ENCODE results near the gene SMAD5.

SMAD5 gene

DNA sequence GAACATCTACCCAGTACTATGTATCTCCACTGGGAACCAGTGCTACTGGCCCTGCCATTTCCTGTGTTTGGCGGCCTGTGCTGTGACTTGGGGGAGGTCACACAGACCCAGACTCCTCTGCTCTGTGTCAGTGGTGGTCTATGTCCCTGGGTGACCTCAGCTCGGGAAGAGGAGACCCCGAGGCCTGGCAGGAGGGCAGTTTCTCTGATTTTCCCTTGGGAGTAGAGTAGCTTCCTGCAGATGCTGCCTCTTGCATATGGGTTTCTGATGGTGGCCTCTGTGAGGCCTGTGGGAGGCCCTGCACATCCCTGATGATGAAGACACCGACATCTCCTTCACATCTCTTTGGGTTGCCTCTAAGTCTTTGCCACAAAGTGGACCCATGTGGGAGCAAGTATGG lies 73.3 kb downstream of the SMAD5 start:
- Histone ChIP-seq H3K27me3 (peaks cover 0 to 4% of the 10 kb centered on the region in 2 donors), H3K4me3 (no peak overlapping the region), H3K36me3 (no peaks in the 10 kb centered on the region), H3K4me1 (no peaks in the 10 kb centered on the region), H3K27ac (no peak overlapping the region), H3K9me3 (no peaks in the 10 kb centered on the region)
- intact Hi-C loops (cut with DNase I; ENCODE audit: low total_unique reads): no loop called here
- no peak for TF ChIP-seq CTCF (IDR thresholded peaks at IDR 0.05)
- DNase-seq: no peak

GRCh38 chr5:136206361-136206760 lies 73.7 kb downstream of the SMAD5 start:
- no peaks in the 10 kb centered on the region for H3K4me1 ChIP-seq
- no peak for DNase-seq
- H3K36me3 ChIP-seq: no peaks in the 10 kb centered on the region
- no peak for TF ChIP-seq CTCF (IDR thresholded peaks at IDR 0.05)
- H3K4me3 ChIP-seq: no peak overlapping the region
- no peak overlapping the region for H3K27ac ChIP-seq
- intact Hi-C loops (cut with DNase I; ENCODE audit: low total_unique reads): no loop called here
- no peaks in the 10 kb centered on the region for H3K9me3 ChIP-seq
- peaks cover 0 to 4% of the 10 kb centered on the region in 2 donors for H3K27me3 ChIP-seq

DNA sequence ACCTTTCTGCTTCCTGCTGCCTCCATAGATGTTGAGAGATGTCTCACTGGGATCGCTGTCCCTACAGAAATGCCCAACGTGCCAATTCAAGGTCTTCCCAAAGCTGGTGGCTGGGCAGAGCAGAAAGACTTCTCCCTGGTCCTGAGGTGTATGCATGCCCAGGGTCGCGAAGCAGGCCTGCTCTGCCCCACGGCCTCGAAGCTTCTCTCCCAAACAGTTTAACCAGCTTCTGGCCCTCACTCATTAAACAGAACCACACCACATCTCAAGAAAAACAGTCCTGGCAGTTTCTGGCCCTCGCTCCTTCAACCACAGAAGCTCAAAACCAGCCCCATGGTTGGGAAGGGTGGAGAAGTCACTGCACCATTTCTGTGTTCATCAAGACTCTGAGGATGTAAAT lies 75.0 kb downstream of the SMAD5 start:
- no peak for DNase-seq
- Histone ChIP-seq H3K27ac (no peak overlapping the region), H3K4me1 (no peaks in the 10 kb centered on the region), H3K4me3 (no peak overlapping the region), H3K27me3 (peaks cover 0 to 10% of the 10 kb centered on the region in 2 donors), H3K9me3 (no peaks in the 10 kb centered on the region), H3K36me3 (no peaks in the 10 kb centered on the region)
- no peak for TF ChIP-seq CTCF (IDR thresholded peaks at IDR 0.05)
- intact Hi-C loops (cut with DNase I; ENCODE audit: low total_unique reads): no loop called here

GRCh38 chr5:136208916-136209315 lies 76.3 kb downstream of the SMAD5 start:
- Histone ChIP-seq H3K9me3 (no peaks in the 10 kb centered on the region), H3K4me3 (no peak overlapping the region), H3K27ac (no peak overlapping the region), H3K27me3 (peaks cover 0 to 21% of the 10 kb centered on the region in 2 donors), H3K4me1 (no peaks in the 10 kb centered on the region), H3K36me3 (no peaks in the 10 kb centered on the region)
- intact Hi-C loops (cut with DNase I; ENCODE audit: low total_unique reads): no loop called here
- DNase-seq: no peak
- TF ChIP-seq CTCF (IDR thresholded peaks at IDR 0.05): no peak

DNA sequence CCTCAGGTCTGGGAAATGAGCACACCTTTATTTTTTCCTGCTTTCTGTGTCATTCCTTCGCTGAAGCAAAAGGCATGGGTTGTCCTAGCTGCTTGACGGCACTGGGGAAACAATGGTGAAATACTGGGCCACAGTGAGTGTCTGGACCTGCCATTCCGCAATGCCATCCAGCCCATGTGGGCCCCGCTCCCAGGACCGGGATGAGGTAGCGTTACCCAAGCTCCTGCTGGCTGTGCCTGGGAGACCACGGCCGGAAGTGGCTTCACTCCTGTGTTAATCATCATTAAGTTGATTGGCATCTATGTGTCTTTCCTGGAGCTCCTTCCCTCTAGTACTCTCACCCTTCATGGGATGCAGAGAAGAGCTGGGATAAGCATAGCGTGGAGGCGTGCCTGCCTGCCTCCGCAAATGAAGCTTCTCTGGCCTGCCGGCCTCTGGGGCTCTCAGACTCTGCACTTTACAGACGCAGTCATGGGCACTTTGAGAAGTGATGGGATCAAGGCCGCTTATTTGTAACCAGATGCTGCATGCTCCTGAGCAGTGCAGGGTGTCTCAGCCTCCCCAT lies 76.8 kb downstream of the SMAD5 start:
- Histone ChIP-seq H3K4me1 (no peaks in the 10 kb centered on the region), H3K9me3 (no peaks in the 10 kb centered on the region), H3K27ac (no peak overlapping the region), H3K4me3 (no peak overlapping the region), H3K27me3 (peaks cover 0 to 18% of the 10 kb centered on the region in 2 donors), H3K36me3 (no peaks in the 10 kb centered on the region)
- no peak for TF ChIP-seq CTCF (IDR thresholded peaks at IDR 0.05)
- no peak for DNase-seq
- intact Hi-C loops (cut with DNase I; ENCODE audit: low total_unique reads): no loop called here

DNA sequence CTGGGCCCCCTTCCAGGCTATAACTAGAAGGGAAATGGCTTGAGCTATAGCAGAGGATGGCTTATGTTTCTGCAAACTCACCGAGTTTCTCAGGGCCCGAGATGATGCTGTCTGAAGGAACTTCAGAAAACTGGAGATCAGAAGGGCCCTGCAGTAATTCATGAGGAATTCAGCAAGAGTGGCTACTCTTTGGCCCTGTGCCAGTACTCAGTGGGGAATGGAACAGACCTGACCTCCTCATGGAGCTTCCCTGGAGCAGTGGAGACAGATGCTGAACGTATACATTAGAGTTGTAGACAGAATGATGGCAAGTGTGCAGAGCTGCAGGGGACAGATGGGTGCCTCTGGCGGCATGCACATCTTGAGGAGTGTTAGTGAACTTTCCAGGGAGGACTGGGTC lies 77.6 kb downstream of the SMAD5 start:
- H3K4me1 ChIP-seq: no peaks in the 10 kb centered on the region
- H3K9me3 ChIP-seq: no peaks in the 10 kb centered on the region
- intact Hi-C loops (cut with DNase I; ENCODE audit: low total_unique reads): loop anchor here (5.0 kb wide), 1 partner anchor 263 kb away; no protein-coding TSS in a partner anchor
- no peak overlapping the region for H3K27ac ChIP-seq
- H3K27me3 ChIP-seq: peaks cover 0 to 18% of the 10 kb centered on the region in 2 donors
- H3K4me3 ChIP-seq: no peak overlapping the region
- no peaks in the 10 kb centered on the region for H3K36me3 ChIP-seq
- TF ChIP-seq CTCF (IDR thresholded peaks at IDR 0.05): no peak
- no peak for DNase-seq

Data from tibial artery (tissue), 4 donors.